Activated CD4-positive, alpha-beta T cell treated with anti-CD3 and anti-CD28 coated beads, Interleukin-2, amount 50 U/mL, for 1 hour (primary cell): Measurements from ENCODE around the gene PFKFB4.
A peak's percentile ranks its signal among the peaks of the same experiment; 100 is the strongest.
"Not testable (repeated sequence)": the region's sequence is repeated elsewhere in the genome, so short reads cannot be mapped to it uniquely, and the experiment has no call there.

Experiments
- DNase-seq: peaks from one replicate; pipeline ENCODE4 v3.0.0-alpha.2; 2020

PFKFB4 gene

DNA sequence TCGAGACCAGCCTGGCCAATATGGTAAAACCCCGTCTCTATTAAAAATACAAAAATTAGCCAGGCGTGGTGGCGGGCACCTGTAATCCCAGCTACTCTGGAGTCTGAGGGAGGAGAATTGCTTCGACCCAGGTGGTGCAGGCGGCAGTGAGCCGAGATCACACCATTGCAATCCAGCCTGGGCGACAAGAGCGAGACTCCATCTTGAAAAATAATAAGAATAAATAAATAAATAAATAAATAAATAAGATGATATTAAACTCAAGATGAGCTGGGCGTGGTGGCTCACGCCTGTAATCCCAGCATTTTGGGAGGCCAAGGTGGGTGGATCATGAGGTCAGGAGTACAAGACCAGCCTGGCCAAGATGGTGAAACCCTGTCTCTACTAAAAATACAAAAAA lies 75.7 kb downstream of the PFKFB4 start:
- DNase-seq = not testable (repeated sequence)

DNA sequence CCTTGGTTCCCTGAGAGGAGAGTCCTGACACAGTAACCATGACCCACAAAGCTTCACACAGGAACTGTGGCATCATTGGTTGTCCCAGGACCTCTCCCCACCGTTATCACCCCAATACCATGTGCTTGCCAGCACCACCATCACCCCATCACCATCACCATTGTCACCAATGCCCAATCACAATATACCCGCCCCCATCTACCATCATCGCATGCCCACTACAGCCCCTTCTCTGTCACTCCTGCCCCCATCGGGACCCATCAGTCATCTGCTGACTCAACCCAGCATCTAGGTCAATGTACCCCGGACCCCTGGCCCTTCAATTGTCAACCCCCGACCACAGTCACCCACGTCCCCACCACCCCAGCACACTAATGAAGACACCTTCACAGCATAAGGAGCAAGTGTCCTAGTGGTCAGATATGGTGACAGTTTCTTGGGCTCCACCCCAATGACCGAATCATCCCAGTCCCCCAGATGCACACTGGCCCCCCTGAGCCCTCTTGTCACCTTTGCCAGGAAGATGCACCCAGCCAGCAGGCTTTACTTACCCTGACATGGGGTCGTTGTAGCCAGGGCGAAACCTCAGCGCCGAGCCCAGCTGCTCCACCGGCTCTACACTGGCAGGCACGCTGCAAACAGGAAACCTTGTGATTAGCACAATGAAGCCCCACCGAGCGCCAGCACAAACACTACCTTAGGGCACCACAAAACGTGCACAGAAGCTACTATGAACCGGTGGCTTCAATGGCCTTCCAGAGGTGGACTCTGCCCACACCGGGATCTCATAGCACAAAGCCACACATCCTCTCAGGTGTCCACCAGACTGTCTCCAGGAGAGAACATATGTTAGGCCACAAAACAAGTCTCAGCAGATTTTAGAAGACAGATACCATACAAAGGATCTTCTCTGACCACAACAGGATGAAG lies 77.7 kb downstream of the PFKFB4 start:
- peak; percentile 53 for DNase-seq

- no peak for DNase-seq
Measured at GRCh38 chr3:48477959-48478520, 78.6 kb downstream of the PFKFB4 start.

DNA sequence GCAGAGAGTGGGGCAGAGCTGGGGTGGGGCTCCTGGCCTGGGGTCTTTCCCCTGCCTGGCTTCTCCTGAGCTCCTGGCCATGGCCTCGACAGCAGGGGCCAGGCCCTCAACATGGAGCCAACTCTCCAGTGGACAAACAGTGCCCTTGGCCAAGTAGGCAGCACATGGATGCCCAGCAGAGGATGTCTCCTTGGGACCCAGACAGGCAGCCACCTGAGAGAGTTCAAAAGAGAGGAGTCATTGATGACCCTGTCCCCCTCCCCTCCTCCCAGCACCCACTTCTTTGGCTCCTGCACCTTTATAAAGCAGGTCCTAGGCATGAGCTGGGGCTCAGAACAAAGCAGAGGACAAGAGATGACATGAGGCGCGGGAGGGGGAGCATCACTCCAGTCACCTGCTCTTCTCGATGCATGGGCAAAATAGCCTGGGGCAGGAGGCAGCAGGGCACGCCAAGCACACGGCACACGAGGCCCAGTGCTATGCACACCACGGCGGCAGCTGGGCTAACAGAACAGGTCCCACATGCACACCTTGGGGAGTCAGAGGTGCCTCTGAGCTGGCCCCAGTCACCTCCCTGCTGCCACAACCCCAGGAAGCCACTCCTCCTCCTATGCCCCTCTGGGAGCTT lies 80.1 kb downstream of the PFKFB4 start:
- no peak for DNase-seq

- DNase-seq = no peak
Measured at GRCh38 chr3:48475188-48475587, 81.4 kb downstream of the PFKFB4 start.

GRCh38 chr3:48474619-48475018 lies 82.0 kb downstream of the PFKFB4 start:
- no peak for DNase-seq

GRCh38 chr3:48474031-48474430 lies 82.6 kb downstream of the PFKFB4 start:
- DNase-seq = not testable (repeated sequence)

DNA sequence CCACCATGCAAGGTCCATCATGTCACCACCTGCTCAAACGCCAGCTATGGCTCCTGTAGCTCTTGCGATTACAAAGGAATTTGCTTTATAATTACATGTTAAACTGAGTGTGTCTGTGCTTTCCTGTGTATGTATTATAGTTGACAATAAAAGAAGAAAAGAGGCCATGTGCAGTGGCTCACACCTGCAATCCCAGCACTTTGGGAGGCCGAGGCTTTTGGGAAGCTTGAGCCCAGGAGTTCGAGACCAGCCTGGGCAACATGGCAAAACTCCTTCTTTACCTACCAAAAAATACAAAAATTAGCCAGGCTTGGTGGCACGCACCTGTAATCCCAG lies 83.0 kb downstream of the PFKFB4 start:
- no peak for DNase-seq

DNA sequence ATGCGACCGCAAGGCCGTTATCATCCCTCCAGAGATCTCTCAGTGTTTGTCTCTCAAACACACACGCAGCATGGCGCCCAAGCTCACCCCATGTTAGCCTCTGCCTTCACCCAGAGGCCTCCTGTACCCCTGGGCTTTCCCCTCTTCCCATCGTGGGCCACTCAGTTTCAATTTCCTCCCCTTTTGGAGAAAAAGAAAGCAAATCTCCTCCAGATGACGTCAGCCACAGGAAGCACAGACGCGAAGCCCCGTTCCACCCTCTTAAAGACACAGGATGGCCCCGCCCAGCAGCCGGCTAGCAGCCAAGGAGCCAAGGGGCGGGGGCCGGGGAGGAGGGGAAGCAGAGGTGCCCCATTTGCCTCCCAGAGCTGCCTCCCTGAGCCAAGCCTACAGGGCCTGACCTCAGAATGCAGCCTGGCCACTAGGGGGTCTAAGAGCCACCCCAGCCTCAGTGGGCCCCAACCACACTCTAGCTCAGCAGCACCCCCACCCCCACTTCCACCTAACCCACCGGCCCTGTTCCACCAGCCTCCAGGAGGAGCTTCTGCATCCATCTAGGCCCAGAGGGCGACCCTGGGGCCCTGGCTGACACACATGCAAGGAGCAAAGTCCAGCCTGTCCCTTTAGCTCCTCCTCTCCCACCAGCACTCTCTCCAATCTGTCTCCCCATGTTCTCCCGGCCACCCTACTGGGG lies 83.5 kb downstream of the PFKFB4 start:
- peak; percentile 93 for DNase-seq

- no peak for DNase-seq
Measured at GRCh38 chr3:48472673-48472922, 84.0 kb downstream of the PFKFB4 start.

- DNase-seq = no peak
Measured at GRCh38 chr3:48470286-48470685, 86.3 kb downstream of the PFKFB4 start.

DNA sequence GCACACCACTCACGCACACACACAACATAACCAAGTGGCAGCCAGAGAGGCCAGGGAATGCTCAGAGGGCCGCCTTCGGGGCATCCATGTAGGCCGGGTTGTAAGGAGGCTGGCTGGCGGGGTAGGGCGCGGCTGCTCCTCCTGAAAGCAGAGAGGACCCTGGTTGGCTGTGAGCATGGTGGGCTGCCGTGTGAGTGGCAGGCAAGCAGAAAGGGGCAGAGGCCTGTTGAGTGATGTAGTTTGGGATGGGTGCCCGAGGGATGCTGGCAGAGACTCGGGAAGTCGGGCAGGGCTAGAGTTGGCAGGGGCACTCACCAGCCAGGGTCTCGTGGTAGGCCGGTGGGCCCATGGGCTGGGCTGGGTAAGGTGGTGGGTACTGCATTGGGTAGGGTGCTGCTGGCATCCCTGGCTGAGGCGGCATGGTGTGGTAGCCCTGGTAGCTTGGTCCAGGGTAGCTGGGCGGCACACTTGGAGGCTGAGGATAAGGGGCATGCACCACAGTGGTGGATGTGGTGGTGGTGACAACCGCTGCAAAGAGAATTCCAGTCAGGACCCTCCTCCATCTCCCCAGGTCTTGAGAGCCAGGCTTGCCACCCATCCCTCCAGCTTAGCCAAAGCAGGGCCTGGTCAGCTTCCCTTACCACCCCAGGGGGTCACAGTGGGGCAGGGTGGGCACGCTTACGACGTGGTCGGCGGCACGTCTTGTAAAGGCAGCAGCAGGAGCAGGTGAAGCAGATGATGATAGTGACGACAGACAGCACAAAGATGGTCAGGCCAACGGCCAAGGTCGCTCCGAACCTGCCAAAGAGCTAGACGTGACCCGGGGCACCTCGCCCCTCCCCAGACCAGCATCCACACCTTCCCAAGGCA lies 87.3 kb downstream of the PFKFB4 start:
- no peak for DNase-seq

DNA sequence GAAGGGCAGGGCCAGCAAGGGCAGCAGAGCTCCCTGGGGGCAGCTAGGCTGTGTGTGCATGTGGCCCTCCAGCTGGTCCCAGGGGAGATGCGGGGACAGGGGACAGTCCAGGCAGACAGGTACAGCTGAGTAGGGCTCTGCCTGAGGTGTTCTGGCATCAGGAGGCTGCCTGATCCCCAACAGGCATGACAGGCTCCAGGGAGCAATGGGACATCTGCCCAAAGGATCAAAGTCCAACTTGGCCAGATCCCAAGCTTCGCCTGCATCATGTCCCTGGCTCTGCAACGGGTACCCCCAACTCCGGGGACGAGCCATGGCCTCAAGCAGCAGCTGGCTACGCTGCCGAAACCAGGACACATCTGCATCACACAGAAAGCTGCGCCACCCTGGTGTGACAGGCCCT lies 88.3 kb downstream of the PFKFB4 start:
- DNase-seq = no peak
